ENCODE data around the gene AXIN1. TPM values are rescaled to one million over a fixed set of nuclear protein-coding genes. Genes with fewer than 3 reads are reported as not detected.

The AXIN1 gene
- total RNA-seq, 1 donor from 2014 or later: 19.6 TPM

DNA sequence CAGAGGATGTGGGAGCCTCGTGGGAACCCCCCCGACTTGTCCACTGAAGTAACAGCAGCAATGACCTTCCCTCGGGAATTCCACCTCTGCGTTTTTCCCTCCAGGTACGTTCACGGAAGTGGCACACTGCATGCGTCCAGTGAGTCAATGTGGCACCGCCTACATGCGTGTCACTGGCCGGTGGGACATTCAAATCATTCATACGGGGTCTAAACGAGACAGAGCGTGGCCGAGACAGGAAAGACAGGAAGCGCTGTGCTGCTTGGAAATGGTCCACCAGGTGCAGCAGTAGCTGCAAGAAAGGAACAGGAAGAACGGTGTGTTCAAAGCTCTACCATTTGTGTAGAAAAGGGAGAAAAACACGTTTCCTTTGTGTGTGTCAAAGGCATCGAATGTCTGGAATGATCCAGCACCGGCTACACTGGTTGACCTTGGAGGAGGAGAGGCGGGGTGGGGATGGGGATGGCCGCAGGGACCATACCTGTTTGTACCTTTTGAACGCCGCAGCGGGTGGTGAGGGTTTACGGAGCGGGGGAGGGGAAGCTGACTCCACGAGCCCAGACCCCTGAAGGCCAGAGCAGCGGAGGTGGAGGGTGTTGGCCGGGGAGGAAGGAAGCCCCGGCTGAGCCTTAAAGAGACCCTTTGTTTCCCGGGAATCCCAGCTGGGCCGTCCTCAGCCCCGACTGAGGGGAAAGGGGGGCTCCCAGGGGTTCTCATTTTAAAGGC, 31.0 kb upstream of the AXIN1 start:
- Histone ChIP-seq H3K4me2 (peak overlapping the region; percentile 89), H3K4me1 (peaks cover 36% of the 10 kb centered on the region), H3K9me3 (ENCODE audit: low read depth) (no peaks in the 10 kb centered on the region), H3K27me3 (peaks cover 27% of the 10 kb centered on the region), H4K20me1 (ENCODE audit: low read depth) (peaks cover 45% of the 10 kb centered on the region), H2AFZ (replicated peaks) (no peak overlapping the region), H3K79me2 (ENCODE audit: low read depth) (peaks cover 23% of the 10 kb centered on the region), H3F3A (ENCODE audit: low read depth) (peaks cover 59% of the 10 kb centered on the region), H3K4me3 (peak overlapping the region; percentile 66), H3K36me3 (no peaks in the 10 kb centered on the region), H3K9ac (no peak overlapping the region), H3K27ac (no peak overlapping the region)
- Mint-ChIP-seq H3K36me3 (no peaks in the 10 kb centered on the region), H3K4me1 (peaks cover 43% of the 10 kb centered on the region), H3K9me3 (no peaks in the 10 kb centered on the region), H3K27ac (peak overlapping the region; percentile 34), H3K4me3 (peak overlapping the region; percentile 92), H3K27me3 (ENCODE audit: insufficient read depth, low read depth) (peaks cover 15% of the 10 kb centered on the region)
- DNase-seq (ENCODE audit: low spot score): peak; percentile 67
- TF ChIP-seq CTCF (IDR thresholded peaks at IDR 0.05) (no peak), EZH2 (IDR thresholded peaks at IDR 0.05) (no peak), EZH2phosphoT487 (IDR thresholded peaks at IDR 0.05) (no peak)

GRCh38 chr16:381789-382717, 29.5 kb upstream of the AXIN1 start, which contains the start of gene PGAP6:
TSS of gene PGAP6 (minus strand) at chr16:381978. CDS start at chr16:381821, 157 bp downstream.
- H3K4me1 ChIP-seq: peaks cover 32% of the 10 kb centered on the region
- no peak within 1 kb of the TSS for H3K27ac ChIP-seq

More at GRCh38 chr16:381789-382717, 29.5 kb upstream of the AXIN1 start, which contains the start of gene PGAP6:
- TF ChIP-seq CTCF (IDR thresholded peaks at IDR 0.05): no peak
- peak; percentile 73 for TF ChIP-seq EZH2 (IDR thresholded peaks at IDR 0.05)
- Histone ChIP-seq H3K9ac (peak within 1 kb of the TSS; percentile 77), H4K20me1 (ENCODE audit: low read depth) (peaks cover 50% of the 10 kb centered on the region), H3K36me3 (no peaks in the 10 kb centered on the region), H3K27me3 (peaks cover 27% of the 10 kb centered on the region), H3K9me3 (ENCODE audit: low read depth) (no peaks in the 10 kb centered on the region), H2AFZ (replicated peaks) (no peak within 1 kb of the TSS), H3K4me2 (peak within 1 kb of the TSS; percentile 99), H3F3A (ENCODE audit: low read depth) (peaks cover 50% of the 10 kb centered on the region), H3K79me2 (ENCODE audit: low read depth) (peaks cover 23% of the 10 kb centered on the region), H3K4me3 (peak within 1 kb of the TSS; percentile 69)
- Mint-ChIP-seq H3K27me3 (ENCODE audit: insufficient read depth, low read depth) (peaks cover 13% of the 10 kb centered on the region), H3K27ac (no peak within 1 kb of the TSS), H3K4me1 (peaks cover 35% of the 10 kb centered on the region), H3K9me3 (no peaks in the 10 kb centered on the region), H3K36me3 (no peaks in the 10 kb centered on the region), H3K4me3 (peak within 1 kb of the TSS; percentile 92)
- DNase-seq (ENCODE audit: low spot score): peak; percentile 84

All from neural progenitor cell (in vitro differentiated cells).